HTR-8/SVneo (cell line): Measurements from ENCODE around the gene RAB1A.
A peak's percentile ranks its signal among the peaks of the same experiment; 100 is the strongest.

Source experiments
- DNase-seq: peaks from one replicate; pipeline ENCODE4 v3.0.0; 2011; ENCODE audit warnings: low spot score, mixed read lengths; ENCODE audit not compliant: insufficient read length
- FAIRE-seq: peaks from 2 replicates; lab custom pipeline; 2011; peaks lifted over from hg19 to GRCh38; lab: Jason Lieb, UNC

RAB1A gene

GRCh38 chr2:65098741-65099140 lies 31.2 kb downstream of the RAB1A start:
- no peak for FAIRE-seq
- DNase-seq: no peak

- FAIRE-seq (no peak), DNase-seq (no peak)
These were observed 32.1 kb downstream of the RAB1A start for GRCh38 chr2:65097844-65098243.

GRCh38 chr2:65096948-65097347 lies 33.0 kb downstream of the RAB1A start:
- no peak for FAIRE-seq
- no peak for DNase-seq

GRCh38 chr2:65093211-65093610 lies 36.7 kb downstream of the RAB1A start:
- FAIRE-seq (no peak), DNase-seq (no peak)

- FAIRE-seq: no peak
These were observed 37.1 kb downstream of the RAB1A start for GRCh38 chr2:65092791-65093190.

GRCh38 chr2:65085148-65085547 lies 44.8 kb downstream of the RAB1A start:
- no peak for FAIRE-seq
- no peak for DNase-seq

More at GRCh38 chr2:65092791-65093190, 37.1 kb downstream of the RAB1A start:
- DNase-seq: no peak

GRCh38 chr2:65081232-65081685 lies 48.6 kb downstream of the RAB1A start:
- DNase-seq: no peak
- FAIRE-seq: no peak

GRCh38 chr2:65079017-65079416 lies 50.9 kb downstream of the RAB1A start:
- FAIRE-seq: no peak
- no peak for DNase-seq

- no peak for DNase-seq
- FAIRE-seq: no peak
These were observed 52.0 kb downstream of the RAB1A start for GRCh38 chr2:65077898-65078297.

GRCh38 chr2:65076345-65076710 lies 53.6 kb downstream of the RAB1A start:
- FAIRE-seq: peak; percentile 49
- DNase-seq: peak; percentile 62

- DNase-seq (no peak), FAIRE-seq (peak; percentile 13)
These were observed 54.1 kb downstream of the RAB1A start for GRCh38 chr2:65075605-65076344.

- DNase-seq: no peak
- FAIRE-seq: no peak
These were observed 54.7 kb downstream of the RAB1A start for GRCh38 chr2:65075176-65075575.

- FAIRE-seq (no peak), DNase-seq (no peak)
These were observed 55.9 kb downstream of the RAB1A start for GRCh38 chr2:65073879-65074565.

GRCh38 chr2:65072181-65072970 lies 57.5 kb downstream of the RAB1A start:
- FAIRE-seq (no peak), DNase-seq (no peak)

GRCh38 chr2:65071499-65072180 lies 58.3 kb downstream of the RAB1A start:
- no peak for FAIRE-seq
- no peak for DNase-seq

- no peak for FAIRE-seq
- DNase-seq: no peak
These were observed 59.0 kb downstream of the RAB1A start for GRCh38 chr2:65070856-65071255.

GRCh38 chr2:65070172-65070830 lies 59.6 kb downstream of the RAB1A start:
- FAIRE-seq (no peak), DNase-seq (no peak)

GRCh38 chr2:65069439-65069824 lies 60.5 kb downstream of the RAB1A start:
- FAIRE-seq: no peak
- no peak for DNase-seq

- FAIRE-seq (no peak), DNase-seq (no peak)
These were observed 61.9 kb downstream of the RAB1A start for GRCh38 chr2:65067806-65068553.
